Measurements from ENCODE around the gene TOP2A.

- TF ChIP-seq CTCF (IDR thresholded peaks at IDR 0.05 in 8 of 11, conservative IDR thresholded peaks at IDR 0.05 in 3 of 11) = no peak
- no peak for TF ChIP-seq POLR2AphosphoS5 (IDR thresholded peaks at IDR 0.05)
Observed at GRCh38 chr17:40440166-40440565, 22.5 kb upstream of the TOP2A start.
